Thyroid gland (tissue), 4 donors: ENCODE measurements around the gene NATD1.

ENCODE experiments used
- POLR2A ChIP-seq, 2 donors: fragments of 450-650 bp; IDR thresholded peaks; one replicate each; pipeline ENCODE4 v1.6.1; 2017; ENCODE audit warnings: antibody characterized with exemption in 2 of 2, mild to moderate bottlenecking in 2 of 2, moderate library complexity in 1 of 2
- TF ChIP-seq, protein P1 (sequence below), 6 experiments: fragments of 200-600 bp in 3 of 6; fragments of 450-650 bp in 3 of 6; sonication (generic) in 3 of 6; IDR thresholded peaks; one replicate each; pipeline ENCODE4 v1.5.1; 2016 to 2019; ENCODE audit warnings: antibody characterized with exemption in 6 of 6, mild to moderate bottlenecking in 2 of 6, inconsistent platforms in 1 of 6, moderate library complexity in 1 of 6

DNA sequence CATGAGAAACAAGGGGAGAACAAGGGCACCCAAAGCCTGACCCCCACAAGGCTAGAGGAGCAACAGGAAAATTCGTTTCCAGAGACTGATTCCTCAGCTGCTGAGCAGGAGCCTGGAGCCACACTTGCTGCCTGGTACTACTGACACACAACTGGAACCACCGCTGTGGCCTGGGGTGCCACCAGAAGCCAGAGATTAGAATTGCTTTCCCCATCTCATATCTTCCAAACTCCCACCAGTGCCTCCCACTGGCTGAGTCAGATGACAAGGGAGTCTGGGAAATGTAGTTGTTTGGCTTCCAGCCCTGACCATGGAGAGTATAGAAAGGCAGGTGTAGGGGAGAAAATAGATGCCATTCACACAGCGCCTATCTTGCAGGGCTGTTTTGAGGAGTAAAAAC is 35.1 kb downstream of the NATD1 start:
- TF ChIP-seq, protein P1, sequence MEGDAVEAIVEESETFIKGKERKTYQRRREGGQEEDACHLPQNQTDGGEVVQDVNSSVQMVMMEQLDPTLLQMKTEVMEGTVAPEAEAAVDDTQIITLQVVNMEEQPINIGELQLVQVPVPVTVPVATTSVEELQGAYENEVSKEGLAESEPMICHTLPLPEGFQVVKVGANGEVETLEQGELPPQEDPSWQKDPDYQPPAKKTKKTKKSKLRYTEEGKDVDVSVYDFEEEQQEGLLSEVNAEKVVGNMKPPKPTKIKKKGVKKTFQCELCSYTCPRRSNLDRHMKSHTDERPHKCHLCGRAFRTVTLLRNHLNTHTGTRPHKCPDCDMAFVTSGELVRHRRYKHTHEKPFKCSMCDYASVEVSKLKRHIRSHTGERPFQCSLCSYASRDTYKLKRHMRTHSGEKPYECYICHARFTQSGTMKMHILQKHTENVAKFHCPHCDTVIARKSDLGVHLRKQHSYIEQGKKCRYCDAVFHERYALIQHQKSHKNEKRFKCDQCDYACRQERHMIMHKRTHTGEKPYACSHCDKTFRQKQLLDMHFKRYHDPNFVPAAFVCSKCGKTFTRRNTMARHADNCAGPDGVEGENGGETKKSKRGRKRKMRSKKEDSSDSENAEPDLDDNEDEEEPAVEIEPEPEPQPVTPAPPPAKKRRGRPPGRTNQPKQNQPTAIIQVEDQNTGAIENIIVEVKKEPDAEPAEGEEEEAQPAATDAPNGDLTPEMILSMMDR (IDR thresholded peaks at IDR 0.05) = no peak
- TF ChIP-seq POLR2A (IDR thresholded peaks at IDR 0.05) = no peak
